Nephron progenitor cell (in vitro differentiated cells): ENCODE measurements around the gene NDUFA5.

ENCODE experiments used
- DNase-seq: peaks from one replicate; pipeline ENCODE4 v3.0.0; 2021
- H3K27ac Mint-ChIP-seq: 2 replicates; pipeline ENCODE4 v1.8.0; 2021; ENCODE audit warnings: mild to moderate bottlenecking, moderate library complexity, mixed read lengths
- H3K27me3 Mint-ChIP-seq: 2 replicates; pipeline ENCODE4 v1.8.0; 2021; ENCODE audit warnings: mild to moderate bottlenecking, low read depth, mixed read lengths; ENCODE audit not compliant: poor library complexity
- H3K36me3 Mint-ChIP-seq: 2 replicates; pipeline ENCODE4 v1.8.0; 2021; ENCODE audit warnings: low read depth, mixed read lengths
- H3K4me1 Mint-ChIP-seq: 2 replicates; pipeline ENCODE4 v1.8.0; 2021; ENCODE audit warnings: mixed read lengths
- H3K4me3 Mint-ChIP-seq: 2 replicates; pipeline ENCODE4 v1.8.0; 2021; ENCODE audit warnings: mild to moderate bottlenecking, moderate library complexity, mixed read lengths
- H3K9me3 Mint-ChIP-seq: 2 replicates; pipeline ENCODE4 v1.8.0; 2021; ENCODE audit warnings: mild to moderate bottlenecking, moderate library complexity, mixed read lengths
- CTCF ChIP-seq: fragments of 200-600 bp; sonication (generic); IDR thresholded peaks from 2 replicates; pipeline ENCODE4 v1.5.0; 2021; ENCODE audit warnings: antibody characterized with exemption

NDUFA5 gene

GRCh38 chr7:123580406-123581161 is 23.0 kb upstream of the NDUFA5 start:
- peak; percentile 11 for DNase-seq
- no peak overlapping the region for H3K4me3 Mint-ChIP-seq
- TF ChIP-seq CTCF, result peak; percentile 63
- peaks cover 15% of the 10 kb centered on the region for H3K27me3 Mint-ChIP-seq
- H3K36me3 Mint-ChIP-seq, result no peaks in the 10 kb centered on the region
- H3K4me1 Mint-ChIP-seq, result peaks cover 4% of the 10 kb centered on the region
- H3K9me3 Mint-ChIP-seq, result no peaks in the 10 kb centered on the region
- no peak overlapping the region for H3K27ac Mint-ChIP-seq

- no peak for TF ChIP-seq CTCF
Measured at GRCh38 chr7:123579416-123579815, 21.8 kb upstream of the NDUFA5 start.

GRCh38 chr7:123573896-123574467 is 16.4 kb upstream of the NDUFA5 start:
- no peaks in the 10 kb centered on the region for H3K9me3 Mint-ChIP-seq
- H3K4me3 Mint-ChIP-seq, result no peak overlapping the region
- TF ChIP-seq CTCF, result no peak
- H3K36me3 Mint-ChIP-seq, result no peaks in the 10 kb centered on the region
- DNase-seq, result no peak
- H3K27me3 Mint-ChIP-seq, result no peaks in the 10 kb centered on the region
- H3K4me1 Mint-ChIP-seq, result peaks cover 20% of the 10 kb centered on the region
- no peak overlapping the region for H3K27ac Mint-ChIP-seq

More at GRCh38 chr7:123579416-123579815, 21.8 kb upstream of the NDUFA5 start:
- no peak for DNase-seq
- Mint-ChIP-seq H3K9me3 (no peaks in the 10 kb centered on the region), H3K4me3 (no peak overlapping the region), H3K27ac (no peak overlapping the region), H3K4me1 (peaks cover 4% of the 10 kb centered on the region), H3K36me3 (no peaks in the 10 kb centered on the region), H3K27me3 (peaks cover 15% of the 10 kb centered on the region)

- DNase-seq, result no peak
- Mint-ChIP-seq H3K4me1 (peaks cover 20% of the 10 kb centered on the region), H3K36me3 (no peaks in the 10 kb centered on the region), H3K9me3 (no peaks in the 10 kb centered on the region), H3K27ac (peak overlapping the region; percentile 87), H3K4me3 (peak overlapping the region; percentile 47), H3K27me3 (no peaks in the 10 kb centered on the region)
- TF ChIP-seq CTCF, result no peak
Measured at GRCh38 chr7:123573341-123573740, 15.7 kb upstream of the NDUFA5 start.

GRCh38 chr7:123571684-123572083 is 14.1 kb upstream of the NDUFA5 start:
- no peaks in the 10 kb centered on the region for H3K36me3 Mint-ChIP-seq
- H3K27ac Mint-ChIP-seq, result no peak overlapping the region
- peaks cover 20% of the 10 kb centered on the region for H3K4me1 Mint-ChIP-seq
- TF ChIP-seq CTCF, result no peak
- no peaks in the 10 kb centered on the region for H3K27me3 Mint-ChIP-seq
- no peak overlapping the region for H3K4me3 Mint-ChIP-seq
- no peak for DNase-seq
- H3K9me3 Mint-ChIP-seq, result no peaks in the 10 kb centered on the region

GRCh38 chr7:123571187-123571586 is 13.6 kb upstream of the NDUFA5 start:
- no peaks in the 10 kb centered on the region for H3K36me3 Mint-ChIP-seq
- H3K4me1 Mint-ChIP-seq, result peaks cover 20% of the 10 kb centered on the region
- no peak overlapping the region for H3K4me3 Mint-ChIP-seq
- DNase-seq, result no peak
- no peak for TF ChIP-seq CTCF
- H3K9me3 Mint-ChIP-seq, result no peaks in the 10 kb centered on the region
- no peaks in the 10 kb centered on the region for H3K27me3 Mint-ChIP-seq
- H3K27ac Mint-ChIP-seq, result no peak overlapping the region
